HG02763 (cell line): ENCODE measurements around the gene ZC3H18.

Experiments used
- ATAC-seq: cut with Tn5 transposase; IDR thresholded peaks from one replicate; pipeline ENCODE4 v1.9.1; 2021; ENCODE audit warnings: mild to moderate bottlenecking, moderate library complexity; ENCODE audit not compliant: unreplicated experiment

Gene ZC3H18

GRCh38 chr16:88578446-88579313, 8.5 kb downstream of the ZC3H18 start:
- ATAC-seq: no peak

- ATAC-seq: no peak
Measured at GRCh38 chr16:88580371-88580770, 10.2 kb downstream of the ZC3H18 start.

GRCh38 chr16:88581033-88581432, 10.8 kb downstream of the ZC3H18 start:
- no peak for ATAC-seq

DNA sequence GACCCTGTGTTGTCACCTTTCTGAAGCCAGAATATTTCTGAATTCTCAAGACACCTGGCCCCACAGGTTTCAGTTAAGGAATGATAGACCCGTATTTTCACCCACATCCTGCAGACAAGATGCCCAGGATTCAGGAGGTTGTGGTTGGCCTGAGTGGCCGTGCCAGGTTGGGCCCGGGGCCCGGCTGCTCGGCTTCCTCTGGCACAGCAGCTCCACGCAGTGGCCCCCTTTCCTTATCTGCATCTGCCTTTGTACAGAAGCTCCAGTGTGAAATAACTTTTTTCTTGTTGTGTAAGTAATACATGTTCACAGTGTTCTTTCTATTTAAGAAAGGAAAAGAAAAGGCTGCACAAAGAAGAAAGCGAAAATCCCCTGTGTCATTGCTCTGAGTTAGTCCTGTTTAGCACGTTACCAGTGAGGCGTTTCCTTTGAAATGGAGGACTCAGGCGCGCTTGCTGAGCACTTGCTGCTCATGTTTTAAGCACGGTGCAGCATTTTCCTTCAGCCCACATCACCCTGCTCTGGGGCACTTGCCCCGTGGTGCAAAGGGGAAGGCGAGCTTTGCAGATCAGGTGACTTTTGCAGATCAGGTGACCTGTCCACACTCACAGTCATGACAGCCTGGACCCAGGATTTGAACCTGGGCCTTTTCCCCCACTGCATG, 12.8 kb downstream of the ZC3H18 start:
- ATAC-seq: no peak

- ATAC-seq: no peak
Measured at GRCh38 chr16:88584676-88585075, 14.5 kb downstream of the ZC3H18 start.

GRCh38 chr16:88585269-88585668, 15.1 kb downstream of the ZC3H18 start:
- no peak for ATAC-seq

GRCh38 chr16:88585927-88586581, 15.9 kb downstream of the ZC3H18 start:
- no peak for ATAC-seq

DNA sequence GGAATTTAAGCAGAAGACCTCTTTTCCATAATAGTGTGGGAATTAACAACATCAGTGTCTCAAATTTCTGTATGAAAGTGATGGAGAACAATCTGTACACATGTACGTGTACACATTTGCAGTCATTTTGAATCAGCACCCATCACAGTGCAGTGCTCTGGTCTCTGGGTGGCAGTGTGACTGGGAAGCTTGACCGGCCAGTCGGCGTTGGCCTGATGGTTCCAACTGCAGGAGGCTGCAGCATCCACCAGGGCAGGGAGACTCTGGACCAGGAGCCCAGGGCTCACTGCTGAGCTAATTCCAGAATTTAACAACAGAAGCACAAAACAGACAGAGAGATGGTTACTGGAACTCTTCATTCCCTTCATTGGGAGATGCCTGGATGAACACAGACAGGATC, 17.9 kb downstream of the ZC3H18 start:
- ATAC-seq: no peak

GRCh38 chr16:88588754-88589153, 18.6 kb downstream of the ZC3H18 start:
- no peak for ATAC-seq

DNA sequence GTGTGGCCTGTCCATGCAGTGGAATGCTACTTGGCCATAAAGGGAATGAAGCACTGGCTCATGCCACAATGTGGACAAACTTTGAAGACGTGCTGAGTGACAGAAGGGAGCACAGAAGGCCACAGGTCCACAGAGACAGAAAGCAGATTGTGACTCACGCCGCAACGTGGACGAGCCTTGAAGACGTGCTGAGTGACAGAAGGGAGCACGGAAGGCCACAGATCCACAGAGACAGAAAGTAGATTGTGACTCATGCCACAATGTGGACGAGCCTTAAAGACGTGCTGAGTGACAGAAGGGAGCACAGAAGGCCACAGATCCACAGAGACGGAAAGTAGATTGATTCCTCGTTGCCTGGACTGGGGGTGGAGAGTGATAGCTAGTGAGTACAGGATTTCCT, 19.2 kb downstream of the ZC3H18 start:
- ATAC-seq: no peak

- no peak for ATAC-seq
Measured at GRCh38 chr16:88591577-88592021, 21.4 kb downstream of the ZC3H18 start.

DNA sequence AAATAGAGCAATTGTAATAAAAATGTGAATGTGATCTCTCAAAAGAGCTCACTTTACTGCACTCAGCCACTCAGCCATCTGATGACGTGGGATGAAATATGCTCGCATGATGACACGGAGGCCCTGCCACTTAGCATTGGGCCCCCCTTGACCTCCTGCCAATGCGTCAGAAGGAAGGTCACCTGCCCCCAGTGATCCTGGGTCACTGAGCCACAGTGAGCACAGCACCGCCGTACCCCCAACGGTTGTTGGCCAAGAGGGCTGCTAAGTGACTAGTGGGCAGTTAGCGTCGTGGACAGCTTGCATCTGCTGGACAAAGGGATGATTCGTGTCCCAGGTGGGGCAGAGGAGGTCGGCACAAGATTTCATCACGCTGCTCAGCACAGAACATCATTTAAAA, 22.9 kb downstream of the ZC3H18 start:
- no peak for ATAC-seq

DNA sequence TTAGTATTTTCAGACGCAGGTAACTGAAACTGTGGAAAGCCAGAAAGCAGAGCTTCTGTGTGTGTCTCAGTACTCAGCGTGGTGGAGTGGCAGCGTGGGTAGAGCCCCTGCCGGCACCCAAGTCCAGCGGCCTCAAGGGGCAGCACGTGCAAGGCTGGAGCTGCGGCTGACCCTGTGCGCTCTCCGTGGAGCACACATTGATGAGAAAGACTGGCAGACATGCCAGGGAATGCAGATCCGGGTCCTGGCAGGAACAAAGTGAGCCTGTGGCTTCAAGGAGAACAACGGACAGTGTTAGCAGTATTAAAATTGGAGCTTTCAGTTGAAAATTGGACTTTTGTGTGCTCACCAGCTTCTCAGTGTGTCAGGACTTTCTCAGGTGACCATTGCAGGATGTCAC, 23.3 kb downstream of the ZC3H18 start:
- ATAC-seq: no peak

DNA sequence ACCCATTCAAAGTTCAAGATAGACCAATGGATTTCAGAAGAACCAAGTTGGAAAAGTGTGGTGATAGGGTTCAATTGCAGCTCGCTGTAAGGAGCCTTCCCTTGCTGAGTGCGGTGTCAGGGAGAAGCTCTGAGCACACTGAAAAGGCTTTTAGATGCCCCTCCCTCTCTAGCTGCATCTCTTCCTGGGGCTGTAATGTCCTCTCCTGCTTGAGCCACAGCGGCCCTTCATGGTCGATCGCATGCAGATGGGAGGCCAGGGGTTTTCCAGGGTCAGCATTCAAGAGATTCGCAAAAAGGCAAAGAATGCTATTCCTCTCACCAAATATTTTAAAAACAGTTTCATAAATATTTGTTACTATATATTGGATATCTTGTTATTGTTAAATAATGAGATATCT, 23.7 kb downstream of the ZC3H18 start:
- no peak for ATAC-seq

- no peak for ATAC-seq
Measured at GRCh38 chr16:88595101-88595500, 24.9 kb downstream of the ZC3H18 start.

DNA sequence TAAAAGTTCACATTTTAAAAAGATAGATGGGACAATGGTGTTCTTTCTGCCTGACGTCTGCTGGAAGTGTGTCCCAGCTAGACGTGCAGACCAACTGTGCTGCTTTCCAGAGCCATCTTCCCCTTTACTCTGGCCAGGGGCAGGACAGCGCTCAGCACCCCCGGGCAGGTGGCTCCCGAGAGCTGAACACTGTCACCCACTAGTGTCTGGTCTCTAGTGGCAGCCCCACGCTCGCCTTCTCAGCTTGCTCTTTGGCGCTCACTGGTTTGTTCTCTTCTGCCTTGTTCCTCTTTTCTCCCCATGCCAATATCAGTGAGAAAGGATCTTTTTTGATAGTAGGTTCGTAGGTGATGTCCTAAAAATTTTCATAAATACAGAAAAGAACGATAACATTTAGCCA, 25.7 kb downstream of the ZC3H18 start:
- ATAC-seq: no peak

GRCh38 chr16:88596483-88596882, 26.3 kb downstream of the ZC3H18 start:
- ATAC-seq: no peak

DNA sequence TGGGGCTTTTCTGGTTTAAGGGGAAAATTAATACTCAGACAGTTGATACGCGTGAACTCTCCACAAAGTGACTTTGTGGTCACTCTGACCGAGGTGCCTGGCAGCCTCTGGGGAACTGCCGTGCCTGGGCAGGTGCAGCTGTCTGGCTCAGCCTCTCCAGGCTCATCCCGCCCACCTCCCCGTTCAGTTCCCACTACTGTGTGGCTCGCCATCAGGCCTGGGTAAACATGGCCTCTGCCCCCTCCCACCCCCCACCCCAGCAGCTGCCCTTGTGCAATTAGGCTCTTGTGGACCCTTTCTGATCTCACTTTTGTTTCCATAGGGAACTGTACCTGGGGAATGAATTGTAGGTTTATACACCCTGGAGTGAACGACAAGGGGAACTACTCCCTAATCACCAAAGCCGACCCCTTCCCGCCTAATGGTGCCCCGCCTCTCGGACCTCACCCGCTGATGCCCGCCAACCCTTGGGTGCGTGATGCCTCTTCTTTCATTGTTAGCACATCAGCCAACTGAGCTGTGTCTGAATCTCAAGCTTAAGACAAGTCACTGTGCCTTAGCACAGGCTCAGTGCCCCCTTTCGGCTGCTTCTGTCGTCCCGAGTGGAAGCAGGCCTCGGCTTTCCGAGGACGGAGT, 27.8 kb downstream of the ZC3H18 start:
- ATAC-seq: no peak

DNA sequence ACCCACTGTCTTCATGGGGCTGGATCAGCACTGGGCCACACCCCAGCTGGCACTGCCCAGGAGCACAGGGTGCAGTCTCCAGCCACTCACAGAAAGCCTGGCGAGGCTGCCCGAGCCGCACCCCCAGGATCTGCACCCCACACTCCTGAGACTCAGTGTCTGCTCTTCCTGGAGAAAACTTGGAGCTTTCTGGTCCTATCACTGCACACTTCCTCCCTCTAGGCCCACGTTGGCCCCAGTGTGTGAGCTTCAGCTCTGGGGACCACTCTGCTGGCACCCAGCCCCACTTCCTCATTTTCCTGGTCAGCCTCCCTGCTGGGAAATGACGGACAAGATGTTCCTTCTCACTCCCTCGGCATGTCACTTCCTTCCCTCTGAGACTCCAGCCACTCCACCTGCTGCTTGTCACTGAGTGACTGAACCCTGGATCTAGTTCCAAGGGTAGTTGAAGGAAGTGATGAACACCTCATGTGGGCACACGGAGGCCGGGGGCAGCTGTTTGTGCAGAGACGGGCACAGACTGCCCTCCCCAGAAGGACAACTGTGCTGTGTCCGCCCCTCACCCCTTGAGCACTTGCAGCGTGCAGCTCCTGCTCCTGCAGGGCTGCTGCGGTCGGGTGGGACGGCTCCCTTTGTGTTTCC, 29.0 kb downstream of the ZC3H18 start:
- ATAC-seq: no peak

DNA sequence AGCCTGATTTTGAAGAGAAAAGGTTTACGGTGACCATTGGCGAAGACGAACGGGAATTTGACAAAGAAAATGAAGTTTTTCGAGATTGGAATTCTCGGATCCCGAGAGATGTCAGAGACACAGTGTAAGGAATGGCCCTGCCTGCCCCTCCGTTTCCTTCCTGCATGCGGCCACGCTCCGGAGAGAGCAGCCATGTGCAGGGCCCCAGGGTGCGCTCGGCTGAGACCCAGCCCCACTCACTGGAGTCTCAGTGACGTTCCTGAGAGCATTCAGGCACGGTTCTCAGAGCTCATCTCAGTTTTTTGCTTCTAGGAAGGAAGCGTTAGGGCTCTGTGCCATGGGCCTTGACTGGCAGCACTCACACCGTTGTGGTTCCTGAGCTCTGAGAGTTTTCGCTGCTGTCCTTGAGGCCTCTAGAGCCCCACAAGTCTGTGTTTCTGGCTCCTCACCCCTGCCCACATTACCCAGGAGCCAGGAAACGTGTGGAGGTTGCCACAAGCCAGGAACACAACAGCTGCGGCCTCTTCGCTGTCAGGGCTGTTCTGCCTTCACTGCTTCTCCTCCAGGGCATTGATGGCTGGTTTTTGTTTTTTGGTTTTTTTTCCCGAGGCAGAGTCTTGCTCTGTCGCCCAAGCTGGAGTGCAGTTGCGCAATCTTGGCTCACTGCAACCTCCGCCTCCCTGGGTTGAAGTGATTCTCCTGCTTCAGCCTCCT, 29.8 kb downstream of the ZC3H18 start:
- no peak for ATAC-seq
